HEK293 (cell line): ENCODE data around the gene RNPS1.
"Not testable (repeated sequence)": the region's sequence is repeated elsewhere in the genome, so short reads cannot be mapped to it uniquely, and the experiment has no call there.

ENCODE experiments used
- CTCF ChIA-PET: fragments of 350-600 bp; formaldehyde crosslinking; extraction: SDS; loops from one replicate; lab custom pipeline; 2021; ENCODE audit warnings: antibody characterized with exemption; lab: Yijun Ruan, JAX
- POLR2A ChIA-PET: fragments of 300-600 bp; formaldehyde crosslinking; extraction: SDS; loops from one replicate; lab custom pipeline; 2020; ENCODE audit warnings: antibody characterized with exemption, inconsistent platforms; lab: Yijun Ruan, JAX
- H3K27ac ChIP-seq: fragments of 200-500 bp; sonication (Bioruptor generic); 2 replicates; pipeline ENCODE4 v1.5.1; 2014; ENCODE audit warnings: low read depth, low read length, control low read depth, inconsistent platforms; ENCODE audit errors: extremely low read depth
- H3K36me3 ChIP-seq, 2 experiments: fragments of 200-500 bp in 1 of 2; sonication (Bioruptor generic) in 1 of 2; 1 replicate in 1 of 2; 2 replicates in 1 of 2; pipeline ENCODE4 v1.5.1; 2014 to 2017; ENCODE audit warnings: inconsistent platforms in 2 of 2, low read length in 2 of 2; ENCODE audit not compliant: control insufficient read depth in 2 of 2, insufficient read depth in 1 of 2
- H3K4me1 ChIP-seq: fragments of 200-500 bp; sonication (Bioruptor generic); 2 replicates; pipeline ENCODE4 v1.5.1; 2014; ENCODE audit warnings: mild to moderate bottlenecking, low read length, inconsistent platforms; ENCODE audit not compliant: control insufficient read depth, insufficient read depth
- H3K4me3 ChIP-seq: 2 replicates; pipeline ENCODE4 v1.5.1; 2011; ENCODE audit warnings: low read depth, mild to moderate bottlenecking, control low read depth, low read length, moderate library complexity
- H3K9me3 ChIP-seq: fragments of 200-500 bp; sonication (Bioruptor generic); 2 replicates; pipeline ENCODE4 v1.5.1; 2014; ENCODE audit warnings: low read depth, low read length, inconsistent platforms; ENCODE audit not compliant: control insufficient read depth, insufficient read depth
- BCL11B ChIP-seq: fragments of 450-650 bp; formaldehyde crosslinking; IDR thresholded peaks from 2 replicates; pipeline ENCODE4 v1.5.1; 2016; ENCODE audit warnings: low read depth, missing biosample characterization, missing genetic modification characterization
- EGR2 ChIP-seq: fragments of 450-650 bp; formaldehyde crosslinking; IDR thresholded peaks from 2 replicates; pipeline ENCODE4 v1.5.1; 2016; ENCODE audit warnings: low read depth, missing biosample characterization, missing genetic modification characterization
- WT1 ChIP-seq: fragments of 450-650 bp; formaldehyde crosslinking; IDR thresholded peaks from 2 replicates; pipeline ENCODE4 v1.5.1; 2016; ENCODE audit warnings: missing biosample characterization, missing genetic modification characterization
- ZBTB6 ChIP-seq: fragments of 450-650 bp; formaldehyde crosslinking; IDR thresholded peaks from 2 replicates; pipeline ENCODE4 v1.5.1; 2017; ENCODE audit warnings: missing biosample characterization, missing genetic modification characterization
- ZFHX2 ChIP-seq: fragments of 450-650 bp; formaldehyde crosslinking; conservative IDR thresholded peaks from 2 replicates; pipeline ENCODE4 v1.5.1; 2016; ENCODE audit warnings: missing biosample characterization, missing genetic modification characterization
- ZNF211 ChIP-seq: fragments of 450-650 bp; formaldehyde crosslinking; IDR thresholded peaks from 2 replicates; pipeline ENCODE4 v1.5.1; 2016; ENCODE audit warnings: low read depth, missing biosample characterization, missing genetic modification characterization
- ZNF239 ChIP-seq: fragments of 450-650 bp; formaldehyde crosslinking; IDR thresholded peaks from 2 replicates; pipeline ENCODE4 v1.5.1; 2016; ENCODE audit warnings: missing biosample characterization, missing genetic modification characterization
- ZNF350 ChIP-seq: fragments of 450-650 bp; formaldehyde crosslinking; IDR thresholded peaks from 2 replicates; pipeline ENCODE4 v1.5.0; 2017; ENCODE audit warnings: missing biosample characterization, mild to moderate bottlenecking, missing genetic modification characterization
- ZNF473 ChIP-seq: fragments of 450-650 bp; formaldehyde crosslinking; IDR thresholded peaks from 2 replicates; pipeline ENCODE4 v1.5.1; 2017; ENCODE audit warnings: missing biosample characterization, missing genetic modification characterization
- ZNF600 ChIP-seq: fragments of 450-650 bp; formaldehyde crosslinking; IDR thresholded peaks from 2 replicates; pipeline ENCODE4 v1.5.1; 2016; ENCODE audit warnings: missing biosample characterization, missing genetic modification characterization
- ZNF707 ChIP-seq: fragments of 450-650 bp; formaldehyde crosslinking; IDR thresholded peaks from 2 replicates; pipeline ENCODE4 v1.5.1; 2016; ENCODE audit warnings: missing biosample characterization, missing genetic modification characterization
- ZNF830 ChIP-seq: fragments of 450-650 bp; IDR thresholded peaks from 2 replicates; pipeline ENCODE4 v1.5.0; 2018; ENCODE audit warnings: missing biosample characterization, missing genetic modification characterization, low read depth, mild to moderate bottlenecking, moderate library complexity

RNPS1 gene

GRCh38 chr16:2258530-2258929 lies 9.4 kb downstream of the RNPS1 start:
- H3K4me1 ChIP-seq, H3K4me3 ChIP-seq, H3K9me3 ChIP-seq, H3K27ac ChIP-seq: not testable (repeated sequence)
- H3K36me3 ChIP-seq, result peaks cover 69 to 100% of the 10 kb centered on the region in 2 experiments
- peak; percentile 51 for TF ChIP-seq EGR2 (tag by site-specific recombination)
- TF ChIP-seq ZFHX2 (tag by site-specific recombination), result peak; percentile 50; the same call in 1 of the 2 replicates
- ChIA-PET CTCF (interaction anchor here (0.6 to 1.0 kb wide), 2 partner anchors 243 to 1806 kb away, joined by 3 to 4 read pairs; no protein-coding TSS in a partner anchor), POLR2A (interaction anchor here (0.7 to 1.3 kb wide), 3 partner anchors 10 to 103 kb away, joined by 3 read pairs; partner anchors contain the start of gene TRAF7)

GRCh38 chr16:2257726-2258125 lies 10.2 kb downstream of the RNPS1 start:
- ChIA-PET CTCF (interaction anchor here (0.6 to 1.0 kb wide), 2 partner anchors 244 to 1805 kb away, joined by 3 read pairs; no protein-coding TSS in a partner anchor), POLR2A (interaction anchor here (0.7 kb wide), 1 partner anchor 102 kb away, joined by 3 read pairs; the partner anchor contains the start of gene TRAF7)
- no peak for TF ChIP-seq ZNF211 (tag by site-specific recombination)
- no peak for TF ChIP-seq ZNF830 (tag by site-specific recombination)
- no peak for TF ChIP-seq ZNF473 (tag by site-specific recombination)
- no peak for TF ChIP-seq ZNF350
- no peak for TF ChIP-seq ZBTB6
- TF ChIP-seq WT1 (tag by site-specific recombination), result no peak
- no peak for TF ChIP-seq ZNF239 (tag by site-specific recombination)

GRCh38 chr16:2256531-2257140 lies 11.3 kb downstream of the RNPS1 start:
- Histone ChIP-seq H3K36me3 (peaks cover 59 to 94% of the 10 kb centered on the region in 2 experiments), H3K27ac (no peak overlapping the region), H3K9me3 (no peaks in the 10 kb centered on the region), H3K4me3 (no peak overlapping the region), H3K4me1 (peaks cover 7% of the 10 kb centered on the region)
- CTCF ChIA-PET, result interaction anchor here (0.6 to 0.7 kb wide), 2 partner anchors 217 to 329 kb away, joined by 3 to 6 read pairs; no protein-coding TSS in a partner anchor
- POLR2A ChIA-PET, result interaction anchor here (1.4 kb wide), 1 partner anchor 61 kb away, joined by 4 read pairs; no protein-coding TSS in a partner anchor
- TF ChIP-seq ZNF707 (tag by site-specific recombination) (no peak), ZNF600 (tag by site-specific recombination) (0 out of 2 replicates have a peak, but pooled peaks have one; percentile 6)
- TF ChIP-seq, all 188 proteins: peak for 1

More at GRCh38 chr16:2257726-2258125, 10.2 kb downstream of the RNPS1 start:
- Histone ChIP-seq H3K9me3 (no peaks in the 10 kb centered on the region), H3K27ac (no peak overlapping the region; the same call in 1 of the 2 replicates), H3K4me3 (no peak overlapping the region), H3K4me1 (no peaks in the 10 kb centered on the region), H3K36me3 (peaks cover 66 to 100% of the 10 kb centered on the region in 2 experiments)

GRCh38 chr16:2253293-2253692 lies 14.6 kb downstream of the RNPS1 start:
- Histone ChIP-seq H3K4me1 (peaks cover 7% of the 10 kb centered on the region), H3K27ac (no peak overlapping the region), H3K4me3 (no peak overlapping the region), H3K9me3 (no peaks in the 10 kb centered on the region), H3K36me3 (peaks cover 41 to 70% of the 10 kb centered on the region in 2 experiments)
- POLR2A ChIA-PET, result interaction anchor here (1.2 to 3.7 kb wide), 2 partner anchors 16 to 58 kb away, joined by 4 to 48 read pairs; partner anchors contain the start of gene DNASE1L2
- no peak for TF ChIP-seq ZNF211 (tag by site-specific recombination)
- 0 out of 2 replicates have a peak, but pooled peaks have one; percentile 20 for TF ChIP-seq BCL11B (tag by site-specific recombination)
- CTCF ChIA-PET, result interaction anchor here (1.0 to 1.3 kb wide), 2 partner anchors 9 to 58 kb away, joined by 4 to 6 read pairs; no protein-coding TSS in a partner anchor
